Renal cortex interstitium (tissue), 15 donors: Measurements from ENCODE around the gene KMT2E. TPM values are rescaled to one million over a fixed set of nuclear protein-coding genes. Genes with fewer than 3 reads are reported as not detected.
"Not testable (repeated sequence)": the region's sequence is repeated elsewhere in the genome, so short reads cannot be mapped to it uniquely, and the experiment has no call there.

Experiments
- DNase-seq, 11 donors: peaks; one replicate each; pipeline ENCODE4 v3.0.0-alpha.2; 2013; ENCODE audit warnings: low read depth in 9 of 11, low spot score in 4 of 11; ENCODE audit errors: extremely low read depth in 1 of 11
- long read RNA-seq, 16 experiments: transcript quantifications; one replicate each; lab custom pipeline, GENCODE V29; 2026
- polyA plus RNA-seq, 3 donors: library from polyadenylated mRNA; unstranded; fragments of 120-200 nt; gene quantifications; one replicate each; pipeline ENCODE4 v1.2.1, GENCODE V29; 2013; ENCODE audit not compliant: insufficient read length in 3 of 3

Gene KMT2E, protein sequence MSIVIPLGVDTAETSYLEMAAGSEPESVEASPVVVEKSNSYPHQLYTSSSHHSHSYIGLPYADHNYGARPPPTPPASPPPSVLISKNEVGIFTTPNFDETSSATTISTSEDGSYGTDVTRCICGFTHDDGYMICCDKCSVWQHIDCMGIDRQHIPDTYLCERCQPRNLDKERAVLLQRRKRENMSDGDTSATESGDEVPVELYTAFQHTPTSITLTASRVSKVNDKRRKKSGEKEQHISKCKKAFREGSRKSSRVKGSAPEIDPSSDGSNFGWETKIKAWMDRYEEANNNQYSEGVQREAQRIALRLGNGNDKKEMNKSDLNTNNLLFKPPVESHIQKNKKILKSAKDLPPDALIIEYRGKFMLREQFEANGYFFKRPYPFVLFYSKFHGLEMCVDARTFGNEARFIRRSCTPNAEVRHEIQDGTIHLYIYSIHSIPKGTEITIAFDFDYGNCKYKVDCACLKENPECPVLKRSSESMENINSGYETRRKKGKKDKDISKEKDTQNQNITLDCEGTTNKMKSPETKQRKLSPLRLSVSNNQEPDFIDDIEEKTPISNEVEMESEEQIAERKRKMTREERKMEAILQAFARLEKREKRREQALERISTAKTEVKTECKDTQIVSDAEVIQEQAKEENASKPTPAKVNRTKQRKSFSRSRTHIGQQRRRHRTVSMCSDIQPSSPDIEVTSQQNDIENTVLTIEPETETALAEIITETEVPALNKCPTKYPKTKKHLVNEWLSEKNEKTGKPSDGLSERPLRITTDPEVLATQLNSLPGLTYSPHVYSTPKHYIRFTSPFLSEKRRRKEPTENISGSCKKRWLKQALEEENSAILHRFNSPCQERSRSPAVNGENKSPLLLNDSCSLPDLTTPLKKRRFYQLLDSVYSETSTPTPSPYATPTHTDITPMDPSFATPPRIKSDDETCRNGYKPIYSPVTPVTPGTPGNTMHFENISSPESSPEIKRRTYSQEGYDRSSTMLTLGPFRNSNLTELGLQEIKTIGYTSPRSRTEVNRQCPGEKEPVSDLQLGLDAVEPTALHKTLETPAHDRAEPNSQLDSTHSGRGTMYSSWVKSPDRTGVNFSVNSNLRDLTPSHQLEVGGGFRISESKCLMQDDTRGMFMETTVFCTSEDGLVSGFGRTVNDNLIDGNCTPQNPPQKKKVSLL (N-terminal part only)
- polyA plus RNA-seq = 10 to 100 TPM; 68.2 to 79.1 (median 74.6) TPM
- long read RNA-seq, donor 1, partial matches to known transcripts = 0 of 1 reads
- long read RNA-seq, donor 1, other reads (novel, unspliced or antisense) = 0 of 1 reads
- long read RNA-seq, donor 2, partial matches to known transcripts = 33 of 34 reads
- long read RNA-seq, donor 2, other reads (novel, unspliced or antisense) = 0 of 34 reads
- long read RNA-seq, donor 3, partial matches to known transcripts = 0 of 7 reads
- long read RNA-seq, donor 3, other reads (novel, unspliced or antisense) = 0 of 7 reads
- long read RNA-seq, donor 4, partial matches to known transcripts = 0 of 3 reads
- long read RNA-seq, donor 4, other reads (novel, unspliced or antisense) = 0 of 3 reads
- long read RNA-seq, donor 5 = 0 reads
- long read RNA-seq, donor 6, transcript KMT2E-214 (7 exons, 1,133 nt) = major isoform, 5 of 99 reads
- long read RNA-seq, donor 6, partial matches to known transcripts = 92 of 99 reads
- long read RNA-seq, donor 6, other reads (novel, unspliced or antisense) = 0 of 99 reads
- long read RNA-seq, donor 7, partial matches to known transcripts = 63 of 66 reads
- long read RNA-seq, donor 7, other reads (novel, unspliced or antisense) = 0 of 66 reads
- long read RNA-seq, donor 8 = 0 reads
- long read RNA-seq, donor 9, partial matches to known transcripts = 0 of 3 reads
- long read RNA-seq, donor 9, other reads (novel, unspliced or antisense) = 0 of 3 reads
- long read RNA-seq, donor 10, partial matches to known transcripts = 22 of 23 reads
- long read RNA-seq, donor 10, other reads (novel, unspliced or antisense) = 0 of 23 reads
- long read RNA-seq, donor 11, partial matches to known transcripts = 15 of 17 reads
- long read RNA-seq, donor 11, other reads (novel, unspliced or antisense) = 0 of 17 reads
- long read RNA-seq, donor 12, partial matches to known transcripts = 39 of 39 reads
- long read RNA-seq, donor 12, other reads (novel, unspliced or antisense) = 0 of 39 reads
- long read RNA-seq, donor 13 = 0 reads
- long read RNA-seq, donor 14, partial matches to known transcripts = 22 of 24 reads
- long read RNA-seq, donor 14, other reads (novel, unspliced or antisense) = 0 of 24 reads
- long read RNA-seq, donor 15, partial matches to known transcripts = 0 of 2 reads
- long read RNA-seq, donor 15, other reads (novel, unspliced or antisense) = 0 of 2 reads
- long read RNA-seq, donor 16, partial matches to known transcripts = 14 of 17 reads
- long read RNA-seq, donor 16, other reads (novel, unspliced or antisense) = 0 of 17 reads

DNA sequence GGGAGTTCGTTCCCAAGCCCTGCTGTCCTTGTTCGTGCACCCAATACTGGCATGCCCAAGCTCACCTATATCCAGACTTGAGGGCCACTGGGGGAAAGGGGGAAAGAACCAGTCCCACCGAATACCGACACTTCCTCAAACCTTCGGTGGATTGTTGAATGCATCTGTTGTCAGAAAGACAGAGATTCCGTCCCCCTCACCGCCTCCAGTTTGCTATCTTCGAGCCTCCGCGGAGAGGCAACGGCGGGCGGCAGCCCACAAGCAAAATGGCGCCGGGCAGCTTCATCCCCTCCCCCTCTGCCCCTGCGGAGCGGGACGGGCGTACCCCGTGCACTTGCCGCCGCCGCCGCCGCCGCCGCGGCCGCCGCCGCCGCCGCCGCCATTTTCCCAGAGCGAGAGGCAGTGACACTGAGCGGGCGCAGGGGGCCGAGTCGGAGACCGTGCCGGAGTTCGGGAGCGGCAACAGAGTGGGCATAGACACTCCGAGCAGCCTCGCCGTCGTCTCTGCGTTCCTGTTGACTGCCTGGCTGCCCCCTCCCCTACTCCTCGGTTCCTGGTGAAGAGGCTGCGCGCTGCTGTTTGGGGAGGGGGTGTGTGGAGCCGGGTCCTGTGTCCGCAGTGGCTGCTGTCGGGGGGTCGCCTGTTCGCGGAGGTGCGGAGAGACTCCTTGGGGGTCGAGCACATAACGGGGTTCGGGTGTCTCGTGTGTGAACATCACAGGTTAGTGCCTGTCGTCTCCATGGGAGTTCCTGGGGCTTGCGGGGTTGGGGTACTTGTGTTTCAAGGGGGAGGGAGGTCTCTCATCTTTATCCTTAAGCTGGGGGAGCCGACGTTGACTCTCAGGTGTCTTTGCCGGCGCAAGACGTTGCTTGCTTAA lies at the start of gene KMT2E:
TSS of gene KMT2E (plus strand) at position 390 of the 877 bp plus-strand sequence. CDS start 26,748 bp downstream, outside the sequence.
- peak; percentile 73 to 88 (median 84) for DNase-seq

DNA sequence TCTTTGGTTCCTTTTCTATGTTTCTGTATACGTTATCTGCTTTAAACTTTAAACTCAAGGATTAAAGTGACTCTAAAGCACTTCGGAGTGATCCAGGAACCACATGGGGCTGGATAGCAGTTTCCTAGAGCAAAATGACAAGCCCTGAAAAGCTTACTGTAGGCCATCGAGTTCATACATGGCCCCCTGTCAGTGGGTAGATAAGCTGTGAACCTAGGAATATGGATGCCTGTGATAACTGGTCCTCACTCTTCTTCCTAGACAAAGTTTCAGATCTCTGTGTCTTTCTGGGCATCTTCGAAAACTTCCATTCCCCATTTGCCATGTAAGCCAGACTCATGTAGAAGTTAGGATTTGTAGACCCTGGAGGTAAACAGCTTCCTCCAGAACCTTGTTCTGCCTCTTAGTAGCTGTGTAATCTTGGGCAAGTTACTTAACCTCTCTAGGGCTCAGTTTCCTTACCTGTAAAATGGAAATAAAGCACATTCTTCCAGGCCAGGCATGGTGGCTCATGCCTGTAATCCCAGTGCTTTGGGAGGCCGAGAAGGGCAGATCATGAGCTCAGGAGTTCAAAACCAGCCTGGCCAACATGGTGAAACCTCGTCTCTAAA lies 49.3 kb upstream of the KMT2E start:
- no peak for DNase-seq

DNA sequence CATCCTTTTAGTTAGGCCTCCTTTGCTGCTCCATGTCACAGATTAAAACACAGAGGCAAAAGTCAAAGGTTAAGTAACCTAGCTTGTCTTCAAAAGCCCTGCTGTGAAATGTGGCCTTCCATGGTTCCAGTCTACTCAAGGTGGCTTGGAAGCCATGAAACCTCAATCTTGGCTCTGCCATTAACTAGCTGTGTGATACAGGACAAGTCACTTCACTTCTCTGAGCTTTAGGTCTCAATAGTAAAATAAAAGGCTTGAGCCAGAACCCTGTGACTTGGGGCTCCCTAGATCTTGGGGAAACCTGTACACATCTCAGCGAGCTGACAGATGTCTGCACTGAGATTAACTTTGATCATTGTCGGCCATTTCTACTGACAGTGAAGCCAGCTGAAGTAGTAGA lies 48.0 kb upstream of the KMT2E start:
- no peak for DNase-seq

DNA sequence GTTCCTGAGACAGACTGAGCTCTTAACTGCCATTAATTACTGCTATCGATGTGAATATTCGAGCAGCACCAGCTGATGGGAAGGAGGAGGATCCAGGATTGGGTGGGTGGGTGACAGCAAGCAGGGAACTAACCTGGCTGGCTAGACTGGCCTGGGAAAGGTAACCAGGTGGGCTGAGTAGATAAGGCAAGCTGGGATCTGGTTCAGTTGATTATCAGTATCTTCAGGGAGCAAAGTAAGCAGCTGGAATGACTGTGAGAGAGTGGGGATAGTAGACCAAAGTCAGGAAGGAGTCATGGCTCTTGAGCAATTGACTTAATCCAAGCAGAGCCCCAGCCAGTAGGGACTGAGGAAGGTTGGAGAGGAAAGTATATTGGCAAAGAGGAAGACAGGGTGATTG lies 46.9 kb upstream of the KMT2E start:
- DNase-seq = no peak

DNA sequence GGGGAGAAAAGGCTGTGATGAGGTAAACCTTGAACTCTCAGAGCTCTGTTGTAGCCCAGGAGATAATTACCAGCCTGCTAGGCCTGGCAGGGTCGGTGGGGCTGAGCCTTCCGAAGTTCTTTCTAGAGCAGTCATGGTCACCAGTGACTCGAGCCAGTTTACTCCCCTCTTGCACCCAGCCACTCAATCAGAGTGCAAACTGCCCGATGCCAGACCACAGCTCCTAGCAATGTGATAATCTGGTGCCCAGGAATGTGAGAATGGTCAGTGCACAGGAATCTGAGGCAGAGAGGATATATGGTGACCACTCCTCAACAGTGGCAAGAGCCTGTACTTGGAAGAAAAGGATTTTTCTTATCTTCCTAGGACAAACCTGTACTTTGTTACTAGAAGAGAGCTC lies 46.4 kb upstream of the KMT2E start:
- no peak for DNase-seq

DNA sequence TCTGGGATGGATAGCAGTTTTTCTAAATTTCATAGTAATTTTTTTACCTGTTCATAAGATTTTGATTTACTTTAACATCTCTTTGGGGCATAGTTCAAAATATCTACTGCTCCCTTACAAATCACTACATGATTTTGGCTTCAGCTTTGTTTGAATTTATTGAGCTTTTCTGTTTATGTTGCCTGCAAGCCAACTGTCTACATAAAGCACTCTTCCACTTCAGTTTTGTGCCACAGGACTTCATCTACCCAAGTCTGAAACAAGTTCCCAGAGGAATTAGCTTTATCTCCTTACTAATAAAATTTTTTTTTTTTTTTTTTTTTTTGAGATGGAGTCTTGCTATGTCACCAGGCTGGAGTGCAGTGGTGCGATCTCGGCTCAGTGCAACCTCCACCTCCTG lies 45.4 kb upstream of the KMT2E start:
- no peak for DNase-seq

DNA sequence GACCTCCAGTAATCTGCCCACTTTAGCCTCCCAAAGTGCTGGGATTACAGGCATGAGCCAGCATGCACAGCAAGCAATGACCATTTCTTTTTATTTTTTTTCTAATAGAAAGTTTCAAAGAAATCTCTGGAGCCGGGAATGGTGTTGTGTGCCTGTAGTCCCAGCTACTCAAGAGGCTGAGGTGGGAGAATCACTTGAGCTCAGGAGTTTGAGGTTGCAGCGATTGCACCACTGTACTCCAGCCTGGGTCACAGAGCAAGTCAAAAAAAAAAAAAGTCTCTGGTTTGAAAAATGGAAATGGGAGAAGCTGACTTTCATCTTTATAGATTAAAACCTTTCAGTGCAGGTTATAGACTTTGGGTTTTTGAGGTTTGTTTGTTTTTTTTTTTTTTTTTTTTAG lies 44.8 kb upstream of the KMT2E start:
- DNase-seq = no peak

DNA sequence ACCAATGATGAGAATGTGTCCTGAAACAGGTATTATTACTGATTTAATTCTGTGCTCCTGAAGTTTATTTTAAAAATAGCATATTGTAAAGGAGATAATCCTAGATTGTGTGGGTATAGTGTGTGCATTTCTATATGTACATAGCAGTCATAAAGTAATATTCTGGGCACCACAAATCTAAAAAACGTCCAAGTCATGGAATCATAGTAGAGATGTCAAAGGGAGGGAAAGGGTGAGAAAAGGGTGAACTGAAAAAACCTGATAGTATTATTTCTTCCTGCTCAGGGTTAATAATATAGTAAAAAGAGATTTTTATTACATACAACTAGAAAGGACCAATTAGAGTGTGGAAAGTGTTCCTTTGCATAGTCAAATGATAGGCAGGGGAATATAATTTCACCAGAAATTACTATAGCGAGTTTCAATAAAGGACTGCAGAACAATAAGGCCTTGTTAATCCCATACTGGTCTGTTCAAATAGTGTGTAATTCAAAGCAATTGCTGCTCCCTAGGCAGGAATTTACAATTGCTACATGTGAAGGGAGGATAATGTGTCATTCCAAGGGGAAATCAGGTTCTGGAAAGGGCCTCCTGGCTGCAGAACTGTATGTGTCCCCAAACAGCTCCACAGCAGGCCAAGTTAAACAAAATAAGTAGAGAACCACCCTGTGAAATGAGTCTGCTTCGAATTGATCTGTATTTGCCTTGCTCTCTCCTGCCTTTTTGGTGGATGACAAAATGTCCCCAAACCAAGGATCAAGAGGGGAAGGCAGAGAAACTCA lies 42.5 kb upstream of the KMT2E start:
- DNase-seq = no peak

DNA sequence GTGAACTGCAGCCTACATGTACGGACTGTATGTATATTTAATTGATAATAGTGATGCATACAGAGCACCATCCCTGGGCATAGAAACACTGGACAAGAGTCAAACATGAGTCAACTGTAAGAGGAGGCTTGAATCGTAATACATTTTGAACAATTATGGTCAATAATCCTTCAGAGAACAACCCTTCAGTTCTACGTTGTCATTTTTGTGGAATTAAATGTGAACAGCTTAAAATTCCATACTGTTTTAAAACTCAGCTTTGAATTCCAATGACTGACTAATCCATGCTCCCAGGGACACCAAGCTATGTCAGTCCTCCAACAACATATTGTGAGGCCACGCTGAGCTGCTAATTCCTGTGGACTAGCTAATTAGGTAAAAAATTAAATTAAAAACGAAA lies 41.5 kb upstream of the KMT2E start:
- no peak for DNase-seq

DNA sequence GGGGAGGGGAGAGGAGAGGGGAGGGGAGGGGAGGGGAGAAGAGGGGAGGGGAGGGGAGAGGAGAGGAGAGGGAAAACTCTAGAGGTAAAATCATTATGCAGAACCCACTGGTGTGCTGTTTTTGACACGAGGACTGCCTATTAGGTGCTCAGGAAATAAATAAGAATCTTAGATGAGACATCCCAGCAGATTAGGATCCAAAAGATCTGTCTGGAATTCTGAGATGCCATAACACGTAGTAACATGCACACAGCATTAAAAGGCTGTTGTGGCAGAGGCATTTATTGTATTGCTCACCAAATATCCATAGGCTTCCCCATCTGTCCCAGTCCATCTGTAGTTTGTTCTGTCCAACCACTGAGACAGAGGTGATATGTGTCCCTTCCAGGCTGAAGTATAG lies 40.8 kb upstream of the KMT2E start:
- DNase-seq = no peak

DNA sequence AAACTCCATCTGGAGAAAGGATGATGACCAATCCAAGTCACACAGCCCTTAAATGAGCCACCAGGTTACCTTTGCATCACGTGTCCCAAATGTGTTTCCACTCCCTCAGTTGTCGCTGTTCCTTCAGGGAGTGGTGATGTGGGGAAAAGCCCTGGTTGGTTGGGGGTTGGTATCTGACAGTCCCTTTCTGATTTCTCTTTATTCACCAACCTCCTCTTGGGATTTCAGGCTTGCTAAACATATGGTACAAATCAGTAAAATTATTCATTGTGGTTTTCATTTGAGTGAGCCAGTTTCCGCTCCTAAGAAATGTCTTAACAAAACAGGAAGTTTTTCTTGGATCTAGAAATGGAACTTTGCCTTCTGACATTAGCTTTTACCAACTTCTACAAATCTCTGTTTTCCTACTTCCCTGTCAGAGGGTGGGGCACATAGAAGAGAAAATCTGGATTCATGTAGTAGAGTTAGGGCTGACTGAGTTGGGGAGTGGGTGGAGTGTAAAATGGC lies 40.0 kb upstream of the KMT2E start:
- no peak for DNase-seq

DNA sequence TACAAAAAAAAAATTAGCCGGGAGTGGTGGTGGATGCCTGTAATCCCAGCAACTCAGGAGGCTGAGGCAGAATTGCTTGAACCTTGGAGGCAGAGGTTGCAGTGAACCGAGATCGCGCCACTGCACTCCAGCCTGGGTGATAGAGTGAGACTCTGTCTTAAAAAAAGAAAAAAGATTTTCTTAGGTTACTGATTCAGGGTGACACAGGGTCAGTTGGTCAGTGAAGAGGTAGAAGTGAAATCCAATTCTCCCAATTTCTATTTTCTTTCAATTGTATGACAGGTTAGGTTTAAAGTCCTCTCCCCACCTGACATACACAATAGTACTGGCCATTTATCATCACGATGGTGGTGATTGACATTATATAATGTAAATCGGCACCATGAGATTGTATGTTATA lies 38.5 kb upstream of the KMT2E start:
- DNase-seq = not testable (repeated sequence)

DNA sequence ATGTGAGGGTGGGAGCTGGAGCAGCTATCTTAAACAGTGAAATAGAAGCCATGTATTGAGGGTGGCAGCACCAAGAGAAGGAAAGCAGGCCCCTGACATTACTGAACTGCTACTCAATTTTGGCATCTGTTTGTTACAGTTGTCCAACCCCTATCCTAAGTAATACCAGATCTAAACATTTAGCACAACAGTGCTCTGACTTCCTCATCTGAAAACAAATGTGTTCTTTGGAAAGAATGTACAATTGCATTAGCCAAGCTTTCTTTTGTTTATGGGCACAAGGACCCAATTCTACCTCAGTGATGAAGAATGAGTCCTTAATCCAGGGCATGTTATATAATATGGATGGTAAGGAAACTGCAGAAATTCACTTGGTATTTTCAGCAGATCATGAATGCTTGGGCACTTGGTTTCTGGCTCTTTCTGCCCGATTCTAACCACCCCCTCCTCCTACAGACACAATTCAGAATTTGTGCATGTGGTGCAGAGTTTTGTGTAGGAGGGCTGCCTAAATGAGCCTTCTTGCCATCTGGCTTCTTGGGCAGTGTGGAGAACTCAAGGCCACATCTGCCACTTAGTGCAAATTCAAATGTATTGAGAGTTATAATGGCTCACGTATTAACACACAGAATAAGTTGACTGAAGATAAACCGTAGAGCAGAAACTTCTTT lies 36.9 kb upstream of the KMT2E start:
- no peak for DNase-seq

DNA sequence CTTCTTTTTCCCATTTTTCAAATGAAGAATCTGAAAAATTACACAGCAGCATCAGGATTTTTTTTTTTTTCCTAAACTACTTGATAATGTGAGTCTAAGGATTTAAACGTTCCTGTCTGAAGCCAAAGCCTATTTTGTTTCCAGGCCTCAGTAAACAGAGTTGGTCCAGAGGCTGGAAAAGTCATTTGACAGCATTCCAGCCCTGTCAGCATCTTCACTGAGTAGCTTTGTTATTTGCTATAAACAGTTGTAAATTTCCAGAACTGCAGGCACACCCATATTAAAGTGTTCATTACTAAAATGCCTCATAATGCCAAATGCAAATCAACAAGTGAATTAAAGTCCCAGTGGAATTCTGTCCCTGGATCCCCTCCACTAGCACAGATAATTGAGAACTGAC lies 35.5 kb upstream of the KMT2E start:
- peak in 1 of 11 donors; percentile 72 for DNase-seq
